OCI-M2 (cell line): ENCODE results near the gene SERTM1.

Experiments
- DNase-seq: peaks from one replicate; lab custom pipeline; 2025; ENCODE audit not compliant: unreplicated experiment; lab: John Stamatoyannopoulos, UW

The SERTM1 gene

GRCh38 chr13:36709136-36709890, 35.5 kb downstream of the SERTM1 start:
- DNase-seq: no peak

- no peak for DNase-seq
Measured at GRCh38 chr13:36710396-36710795, 36.6 kb downstream of the SERTM1 start.

- DNase-seq: no peak
Measured at GRCh38 chr13:36712290-36712689, 38.5 kb downstream of the SERTM1 start.

DNA sequence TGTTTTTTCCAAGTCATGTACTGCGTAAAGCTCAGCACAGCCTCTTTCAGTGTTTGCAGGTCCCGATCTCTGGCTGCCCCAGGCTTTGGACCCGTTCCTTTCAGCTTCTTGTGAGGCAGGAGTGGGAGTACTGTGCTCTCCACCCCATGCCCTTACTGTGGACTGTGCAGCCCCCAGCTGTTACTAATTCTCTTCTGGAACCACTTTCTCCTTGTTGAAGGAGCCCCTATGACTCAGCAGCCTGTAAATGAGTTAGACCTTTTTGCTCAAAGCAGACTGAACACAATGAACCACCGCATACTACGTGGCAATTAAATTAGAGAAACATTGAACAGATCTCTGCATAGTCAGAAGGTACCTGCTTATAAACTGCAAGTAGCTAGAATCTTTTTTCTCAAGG, 39.0 kb downstream of the SERTM1 start:
- DNase-seq: no peak

DNA sequence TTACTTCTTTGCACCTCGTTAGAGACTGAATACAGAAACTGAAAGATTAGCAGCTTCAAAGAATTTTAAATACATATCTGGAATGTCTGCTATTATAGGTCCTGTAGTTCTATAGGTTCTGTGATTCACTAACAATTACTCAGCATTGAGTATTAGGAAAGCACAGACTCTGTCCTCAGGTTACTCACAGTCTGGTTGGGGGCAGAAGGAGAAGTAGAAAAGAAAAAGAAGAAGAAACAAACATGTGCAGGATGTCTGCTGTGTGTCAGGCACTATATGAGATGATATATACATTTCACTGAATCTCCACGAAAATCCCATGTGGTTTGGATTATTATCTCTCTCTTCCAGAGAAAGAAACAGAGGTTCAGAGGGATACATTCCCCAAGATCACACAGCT, 40.1 kb downstream of the SERTM1 start:
- DNase-seq: no peak

DNA sequence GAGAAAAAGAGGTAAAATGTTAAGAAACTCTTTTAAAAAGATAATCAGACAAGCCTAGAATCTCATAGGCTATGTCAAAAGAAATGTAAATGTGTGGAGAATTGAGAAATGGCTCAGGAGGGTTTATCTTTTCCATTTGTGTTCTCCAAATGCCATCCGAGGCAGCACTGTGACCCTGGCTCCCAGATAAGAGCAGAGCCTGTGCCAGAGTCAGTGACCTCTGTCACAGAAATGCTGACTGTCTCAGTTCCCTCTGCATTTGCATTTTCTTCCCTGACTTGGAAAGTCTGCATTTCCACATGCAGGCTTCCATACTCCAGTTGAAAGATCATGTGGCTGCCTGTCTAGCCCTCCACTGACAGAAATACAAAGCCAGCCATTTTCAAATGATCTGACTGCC, 42.0 kb downstream of the SERTM1 start:
- no peak for DNase-seq

- DNase-seq: no peak
Measured at GRCh38 chr13:36717017-36717416, 43.2 kb downstream of the SERTM1 start.

DNA sequence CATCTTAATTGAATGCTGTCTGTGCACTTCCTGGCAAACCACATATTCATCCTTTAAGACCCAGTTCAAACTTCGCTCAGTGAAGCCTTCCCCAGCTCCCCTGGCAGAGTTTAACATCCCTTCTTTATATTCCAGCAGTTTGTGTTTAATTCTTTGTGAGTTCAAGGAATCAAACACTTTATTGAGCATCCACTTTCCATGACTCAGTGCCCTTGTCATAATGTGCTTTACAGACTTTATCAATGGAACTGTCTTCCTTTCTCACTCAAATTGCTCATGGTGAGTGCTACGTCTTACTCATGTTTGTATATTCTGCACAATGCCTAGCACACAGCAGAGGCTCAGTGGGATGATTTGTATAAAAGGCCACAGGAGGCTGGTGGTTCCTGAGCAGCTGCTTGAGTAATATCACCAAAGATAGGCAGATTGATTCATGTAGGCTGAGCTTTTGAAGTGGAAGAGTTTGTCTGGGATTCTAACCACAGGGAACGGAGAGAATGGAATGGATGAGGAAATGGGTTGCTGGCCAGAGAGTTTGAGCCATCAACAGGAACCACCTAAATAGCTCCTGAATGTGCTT, 44.2 kb downstream of the SERTM1 start:
- no peak for DNase-seq

- no peak for DNase-seq
Measured at GRCh38 chr13:36718686-36719085, 44.9 kb downstream of the SERTM1 start.

DNA sequence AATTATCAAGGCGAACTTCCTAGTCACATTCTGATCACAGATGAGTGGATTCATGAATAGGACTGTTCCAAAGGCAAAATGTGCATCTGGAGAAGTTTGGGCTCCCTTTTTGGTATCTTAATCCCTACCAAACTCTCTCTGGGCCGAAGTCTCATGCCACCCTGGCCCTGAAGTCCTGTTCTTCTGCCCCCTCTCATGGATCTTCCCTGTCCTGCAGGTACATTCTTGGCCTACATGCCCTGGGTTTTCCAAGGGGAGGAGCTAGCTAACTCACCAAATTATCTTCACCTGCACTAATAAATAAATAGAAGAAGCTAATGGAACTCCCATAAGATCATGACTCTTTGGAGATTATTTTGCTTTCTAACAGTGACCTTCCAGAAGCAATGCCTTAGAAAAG, 50.3 kb downstream of the SERTM1 start:
- DNase-seq: no peak

- DNase-seq: no peak
Measured at GRCh38 chr13:36725936-36726335, 52.1 kb downstream of the SERTM1 start.

DNA sequence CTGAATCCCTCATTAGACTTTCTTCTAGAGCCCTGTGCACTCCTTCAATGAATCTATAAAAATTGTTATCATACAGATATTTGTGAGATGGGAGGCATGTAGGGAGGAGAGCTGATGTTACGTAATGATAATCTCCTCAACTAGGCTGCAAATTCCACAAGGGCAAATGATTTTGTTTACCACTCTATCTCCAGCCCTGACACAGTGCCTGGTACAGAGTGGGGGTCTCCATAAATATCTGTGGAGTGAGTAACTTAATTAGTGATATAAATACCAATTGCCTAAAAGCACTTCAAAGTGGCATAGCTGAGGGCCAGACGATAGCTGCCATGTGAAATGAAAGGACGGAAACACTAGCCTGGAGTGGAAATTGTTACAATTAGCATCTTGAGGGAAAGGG, 54.2 kb downstream of the SERTM1 start:
- DNase-seq: no peak

DNA sequence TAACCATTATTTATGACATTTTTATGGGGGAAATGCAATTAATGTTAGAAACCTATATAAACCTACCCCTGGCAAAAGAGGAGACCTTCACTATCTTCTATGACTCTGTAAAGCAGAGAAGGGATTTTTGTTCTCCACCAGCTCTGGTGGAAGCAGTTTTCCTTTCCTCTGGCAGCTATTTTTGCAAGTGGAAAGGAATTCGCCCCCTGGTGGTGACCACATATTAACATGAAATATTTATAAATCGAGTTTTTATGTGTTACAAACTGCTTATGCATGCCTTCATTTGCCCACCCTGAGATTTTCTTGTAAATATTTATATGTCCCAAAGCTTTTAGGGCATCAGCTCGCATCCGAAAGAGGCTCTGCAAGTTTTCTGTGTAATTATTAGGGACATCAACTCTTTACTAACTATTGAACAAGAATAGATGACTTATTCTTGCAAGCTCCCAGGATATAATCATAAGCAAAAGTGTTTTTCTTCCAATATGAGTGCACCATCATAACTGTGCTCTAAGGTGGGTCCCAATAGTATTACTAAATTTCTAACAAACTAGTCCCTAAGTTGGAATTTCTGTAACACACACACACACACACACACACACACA, 62.4 kb downstream of the SERTM1 start:
- no peak for DNase-seq

DNA sequence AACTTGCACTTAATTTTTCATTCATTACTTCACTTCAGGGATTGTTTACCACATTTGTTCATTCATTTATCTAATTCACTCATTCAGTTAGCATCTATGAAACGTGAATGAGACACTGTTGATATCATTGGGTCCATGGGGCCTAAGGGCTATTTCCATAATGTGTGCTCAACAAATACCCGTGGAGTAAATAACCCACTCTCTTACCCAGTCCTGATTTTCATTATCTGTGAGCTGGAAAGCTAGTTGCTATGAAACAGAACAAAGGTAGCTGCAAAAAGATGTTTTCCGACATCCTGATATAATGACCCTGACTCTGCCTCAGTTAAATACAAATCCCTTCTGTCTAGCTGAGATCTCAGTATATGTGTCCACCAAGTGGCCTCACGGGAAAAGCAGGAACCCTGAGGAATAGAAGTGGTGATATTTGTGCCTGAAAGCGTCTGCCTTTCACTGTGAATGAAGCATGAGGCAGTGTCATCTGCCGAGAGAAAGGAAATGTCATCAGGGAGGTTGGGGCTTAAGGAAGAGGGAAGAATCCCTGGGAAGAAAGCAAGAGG, 63.8 kb downstream of the SERTM1 start:
- DNase-seq: no peak

GRCh38 chr13:36745436-36745835, 71.6 kb downstream of the SERTM1 start:
- DNase-seq: no peak

DNA sequence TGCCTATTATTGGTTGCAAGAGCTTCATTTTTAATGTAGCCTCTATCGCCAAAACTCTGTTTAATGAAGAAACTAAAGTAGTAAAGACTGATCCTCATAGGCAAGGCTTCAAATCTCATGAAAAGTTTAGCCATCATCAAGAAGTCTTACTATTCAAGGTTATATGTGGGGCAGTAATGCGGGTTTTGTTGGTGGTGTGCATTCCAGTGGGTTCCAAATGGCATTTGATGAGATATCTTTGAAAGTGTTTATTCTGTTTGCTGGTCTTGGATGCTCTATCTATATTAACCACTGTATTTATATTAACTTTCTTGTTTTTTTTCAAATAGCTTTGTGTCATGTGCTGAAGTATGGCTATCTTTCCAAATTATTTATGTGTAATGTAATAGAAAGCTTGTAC, 72.2 kb downstream of the SERTM1 start:
- DNase-seq: no peak
